ENCODE results near the gene ALG9. TPM values are rescaled to one million over a fixed set of nuclear protein-coding genes. Genes with fewer than 3 reads are reported as not detected.

The ALG9 gene
- total RNA-seq, 1 experiment from 2014 or later = 19.7 TPM

- Mint-ChIP-seq H3K27me3 (ENCODE audit: low read depth) (no peaks in the 10 kb centered on the region; the same call in 1 of the 2 replicates), H3K4me1 (peaks cover 11% of the 10 kb centered on the region), H3K4me3 (no peak overlapping the region), H3K27ac (no peak overlapping the region), H3K9me3 (no peaks in the 10 kb centered on the region), H3K36me3 (no peaks in the 10 kb centered on the region)
- POLR2A ChIA-PET = interaction anchor here (2.0 kb wide), 1 partner anchor 10 kb away, joined by 6 read pairs; the partner anchor contains the start of gene PPP2R1B
- CTCF ChIA-PET = interaction anchor here (0.7 to 2.3 kb wide), 21 partner anchors 10 to 322 kb away, joined by 3 to 18 read pairs (median 5); partner anchors contain the start of genes ALG9, PPP2R1B and SIK2
- no peak for DNase-seq (ENCODE audit: low spot score)
- TF ChIP-seq RELA (CRISPR knock-in tag; IDR thresholded peaks at IDR 0.05; ENCODE audit: borderline replicate concordance) = no peak
- no peak for TF ChIP-seq ZNF263 (CRISPR knock-in tag; IDR thresholded peaks at IDR 0.05; ENCODE audit: low read depth)
- no peak for TF ChIP-seq ZNF416 (CRISPR knock-in tag; IDR thresholded peaks at IDR 0.05)
- ATAC-seq = no peak
Measured at GRCh38 chr11:111776398-111777093, 94.8 kb downstream of the ALG9 start.

DNA sequence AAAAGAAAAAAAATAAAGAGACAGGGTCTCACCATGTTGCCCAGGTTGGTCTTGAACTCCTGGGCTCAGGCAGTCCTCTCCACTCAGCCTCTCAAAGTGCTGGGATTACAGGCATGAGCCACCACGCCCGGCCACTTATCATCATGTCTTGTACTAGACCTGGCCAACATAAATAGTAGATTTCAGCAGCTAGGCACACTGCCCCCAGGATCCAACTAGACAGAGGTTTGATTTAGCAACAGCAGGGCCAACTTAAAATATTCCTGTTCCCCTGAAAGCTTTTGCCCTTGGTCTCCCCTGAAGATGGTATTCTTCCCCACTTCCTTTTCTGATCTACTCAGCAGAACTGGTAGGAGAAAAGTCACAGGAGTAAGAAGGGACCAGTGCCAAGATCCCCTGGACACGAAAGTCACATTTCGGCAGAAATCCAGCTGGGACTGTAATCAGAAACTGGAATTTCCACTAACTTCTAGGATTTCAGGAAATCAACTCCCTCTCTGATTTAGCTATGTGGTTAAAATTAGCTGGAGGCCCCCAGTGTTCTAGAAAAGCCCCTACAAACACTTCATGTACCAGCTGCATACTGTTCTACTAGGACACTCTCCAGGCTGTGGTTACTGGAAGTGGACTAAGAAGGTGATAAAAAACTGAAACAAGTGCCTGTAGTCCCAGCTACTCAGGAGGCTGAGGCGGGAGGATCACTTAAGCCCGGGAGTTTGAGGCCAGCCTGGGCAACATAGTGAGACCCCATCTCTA is 96.2 kb downstream of the ALG9 start:
- DNase-seq (ENCODE audit: low spot score) (no peak), ATAC-seq (no peak)
- H3K4me1 Mint-ChIP-seq = peaks cover 24% of the 10 kb centered on the region

GRCh38 chr11:111772535-111772934 is 98.8 kb downstream of the ALG9 start:
- no peak for DNase-seq (ENCODE audit: low spot score)
- peaks cover 31% of the 10 kb centered on the region for H3K4me1 Mint-ChIP-seq
- CTCF ChIA-PET = interaction anchor here (1.2 kb wide), 1 partner anchor 168 kb away, joined by 6 read pairs; no protein-coding TSS in a partner anchor
- no peaks in the 10 kb centered on the region for H3K36me3 Mint-ChIP-seq
- POLR2A ChIA-PET = no interaction called here
- no peak overlapping the region for H3K4me3 Mint-ChIP-seq
- no peak for TF ChIP-seq CREM (CRISPR knock-in tag; IDR thresholded peaks at IDR 0.05)
- TF ChIP-seq AFF4 (CRISPR knock-in tag; IDR thresholded peaks at IDR 0.05; ENCODE audit: borderline replicate concordance) = no peak
- TF ChIP-seq PREB (CRISPR knock-in tag; IDR thresholded peaks at IDR 0.05; ENCODE audit: borderline replicate concordance) = no peak
- TF ChIP-seq STAT6 (CRISPR knock-in tag; conservative IDR thresholded peaks at IDR 0.05; ENCODE audit: low read depth) = no peak
- H3K27me3 Mint-ChIP-seq (ENCODE audit: low read depth) = no peaks in the 10 kb centered on the region; the same call in 1 of the 2 replicates
- H3K27ac Mint-ChIP-seq = no peak overlapping the region
- H3K9me3 Mint-ChIP-seq = no peaks in the 10 kb centered on the region
- no peak for ATAC-seq

More for the DNA sequence above, 96.2 kb downstream of the ALG9 start:
- ChIA-PET CTCF (no interaction called here), POLR2A (no interaction called here)
- Mint-ChIP-seq H3K4me3 (no peak overlapping the region), H3K27me3 (ENCODE audit: low read depth) (no peaks in the 10 kb centered on the region; the same call in 1 of the 2 replicates), H3K36me3 (no peaks in the 10 kb centered on the region), H3K27ac (no peak overlapping the region), H3K9me3 (no peaks in the 10 kb centered on the region)
- TF ChIP-seq, protein P1, sequence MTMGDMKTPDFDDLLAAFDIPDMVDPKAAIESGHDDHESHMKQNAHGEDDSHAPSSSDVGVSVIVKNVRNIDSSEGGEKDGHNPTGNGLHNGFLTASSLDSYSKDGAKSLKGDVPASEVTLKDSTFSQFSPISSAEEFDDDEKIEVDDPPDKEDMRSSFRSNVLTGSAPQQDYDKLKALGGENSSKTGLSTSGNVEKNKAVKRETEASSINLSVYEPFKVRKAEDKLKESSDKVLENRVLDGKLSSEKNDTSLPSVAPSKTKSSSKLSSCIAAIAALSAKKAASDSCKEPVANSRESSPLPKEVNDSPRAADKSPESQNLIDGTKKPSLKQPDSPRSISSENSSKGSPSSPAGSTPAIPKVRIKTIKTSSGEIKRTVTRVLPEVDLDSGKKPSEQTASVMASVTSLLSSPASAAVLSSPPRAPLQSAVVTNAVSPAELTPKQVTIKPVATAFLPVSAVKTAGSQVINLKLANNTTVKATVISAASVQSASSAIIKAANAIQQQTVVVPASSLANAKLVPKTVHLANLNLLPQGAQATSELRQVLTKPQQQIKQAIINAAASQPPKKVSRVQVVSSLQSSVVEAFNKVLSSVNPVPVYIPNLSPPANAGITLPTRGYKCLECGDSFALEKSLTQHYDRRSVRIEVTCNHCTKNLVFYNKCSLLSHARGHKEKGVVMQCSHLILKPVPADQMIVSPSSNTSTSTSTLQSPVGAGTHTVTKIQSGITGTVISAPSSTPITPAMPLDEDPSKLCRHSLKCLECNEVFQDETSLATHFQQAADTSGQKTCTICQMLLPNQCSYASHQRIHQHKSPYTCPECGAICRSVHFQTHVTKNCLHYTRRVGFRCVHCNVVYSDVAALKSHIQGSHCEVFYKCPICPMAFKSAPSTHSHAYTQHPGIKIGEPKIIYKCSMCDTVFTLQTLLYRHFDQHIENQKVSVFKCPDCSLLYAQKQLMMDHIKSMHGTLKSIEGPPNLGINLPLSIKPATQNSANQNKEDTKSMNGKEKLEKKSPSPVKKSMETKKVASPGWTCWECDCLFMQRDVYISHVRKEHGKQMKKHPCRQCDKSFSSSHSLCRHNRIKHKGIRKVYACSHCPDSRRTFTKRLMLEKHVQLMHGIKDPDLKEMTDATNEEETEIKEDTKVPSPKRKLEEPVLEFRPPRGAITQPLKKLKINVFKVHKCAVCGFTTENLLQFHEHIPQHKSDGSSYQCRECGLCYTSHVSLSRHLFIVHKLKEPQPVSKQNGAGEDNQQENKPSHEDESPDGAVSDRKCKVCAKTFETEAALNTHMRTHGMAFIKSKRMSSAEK (CRISPR knock-in tag; IDR thresholded peaks at IDR 0.05; ENCODE audit: borderline replicate concordance) = no peak
- TF ChIP-seq ZNF121 (CRISPR knock-in tag; IDR thresholded peaks at IDR 0.05) (0 out of 2 replicates have a peak, but pooled peaks have one; percentile 45), SMAD4 (CRISPR knock-in tag; IDR thresholded peaks at IDR 0.05) (no peak)

All from WTC11 (cell line).